ENCODE measurements around the gene SLC27A3.

SLC27A3 gene

GRCh38 chr1:153774780-153775457, at the start of gene SLC27A3:
TSS of gene SLC27A3 (plus strand) at chr1:153775407. CDS start at chr1:153775498, 91 bp downstream.
- DNase-seq = peak; percentile 74

GRCh38 chr1:153727463-153728304, 47.5 kb upstream of the SLC27A3 start, which contains the start of gene INTS3:
TSS of gene INTS3 (plus strand) at chr1:153728050. CDS start at chr1:153728635, 585 bp downstream.
- peak; percentile 100 for DNase-seq

GRCh38 chr1:153728305-153729066, 46.7 kb upstream of the SLC27A3 start:
- DNase-seq = peak; percentile 16

- no peak for DNase-seq
Measured at GRCh38 chr1:153730468-153730988, 44.7 kb upstream of the SLC27A3 start.

GRCh38 chr1:153733970-153734369, 41.2 kb upstream of the SLC27A3 start:
- no peak for DNase-seq

- DNase-seq = peak; percentile 90
Measured at GRCh38 chr1:153734396-153735089, 40.7 kb upstream of the SLC27A3 start.

GRCh38 chr1:153735090-153735420, 40.2 kb upstream of the SLC27A3 start:
- DNase-seq = no peak

- no peak for DNase-seq
Measured at GRCh38 chr1:153741986-153742385, 33.2 kb upstream of the SLC27A3 start.

GRCh38 chr1:153742411-153743142, 32.6 kb upstream of the SLC27A3 start:
- DNase-seq = peak; percentile 71

- DNase-seq = no peak
Measured at GRCh38 chr1:153745417-153745816, 29.8 kb upstream of the SLC27A3 start.

- DNase-seq = no peak
Measured at GRCh38 chr1:153746174-153746573, 29.0 kb upstream of the SLC27A3 start.

- DNase-seq = no peak
Measured at GRCh38 chr1:153748903-153749302, 26.3 kb upstream of the SLC27A3 start.

GRCh38 chr1:153749408-153750005, 25.7 kb upstream of the SLC27A3 start:
- DNase-seq = peak; percentile 89

GRCh38 chr1:153750026-153750995, 24.9 kb upstream of the SLC27A3 start:
- no peak for DNase-seq

- DNase-seq = no peak
Measured at GRCh38 chr1:153752072-153752471, 23.1 kb upstream of the SLC27A3 start.

- no peak for DNase-seq
Measured at GRCh38 chr1:153752571-153753195, 22.5 kb upstream of the SLC27A3 start.

- no peak for DNase-seq
Measured at GRCh38 chr1:153754266-153754665, 20.9 kb upstream of the SLC27A3 start.

- DNase-seq = no peak
Measured at GRCh38 chr1:153760440-153760839, 14.8 kb upstream of the SLC27A3 start.

- DNase-seq = no peak
Measured at GRCh38 chr1:153763365-153764225, 11.6 kb upstream of the SLC27A3 start.

Measured in inflammatory macrophage treated with lipopolysaccharide for 4 hours (primary cell).